ENCODE measurements around the gene ODF4.

DNA sequence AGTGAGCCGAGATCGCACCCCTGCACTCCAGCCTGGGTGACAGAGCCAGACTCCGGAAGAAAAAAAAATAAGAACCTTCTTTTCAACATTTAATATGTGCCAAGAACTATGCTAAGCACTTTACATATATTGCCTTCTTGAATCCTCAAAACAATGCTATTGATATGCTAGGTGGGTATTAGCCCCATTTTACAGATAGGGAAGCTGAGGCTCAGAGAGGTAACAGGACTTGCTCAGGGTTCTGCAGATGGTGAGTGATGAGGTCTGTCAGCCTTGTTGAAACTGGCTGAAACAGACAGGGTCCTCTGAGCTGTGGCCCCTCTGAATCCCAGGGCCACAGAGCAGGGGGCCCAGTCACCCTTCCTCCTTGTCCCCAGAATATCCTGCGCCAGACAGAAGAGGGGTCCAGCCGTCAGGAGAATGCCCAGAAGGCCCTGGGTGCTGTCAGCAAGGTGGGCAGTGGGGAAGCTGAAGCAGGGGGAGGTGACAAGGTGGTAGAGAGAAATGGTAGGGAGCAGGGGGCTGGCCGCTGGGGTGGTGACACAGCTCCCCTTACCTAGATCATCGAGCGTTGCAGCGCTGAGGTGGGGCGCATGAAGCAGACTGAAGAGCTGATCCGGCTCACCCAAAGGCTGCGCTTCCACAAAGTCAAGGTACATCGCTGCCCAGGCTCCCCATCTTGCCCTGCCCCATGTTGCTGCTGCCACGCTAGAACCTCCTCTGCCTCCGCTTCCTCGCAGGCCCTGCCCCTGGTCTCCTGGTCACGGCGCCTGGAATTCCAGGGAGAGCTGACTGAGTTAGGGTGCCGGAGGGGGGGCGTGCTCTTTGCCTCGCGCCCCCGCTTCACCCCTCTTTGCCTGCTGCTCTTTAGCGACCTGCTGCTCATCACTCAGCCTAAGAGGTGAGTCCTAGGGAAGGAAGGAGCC is 21.4 kb upstream of the ODF4 start:
- TF ChIP-seq, protein P1, sequence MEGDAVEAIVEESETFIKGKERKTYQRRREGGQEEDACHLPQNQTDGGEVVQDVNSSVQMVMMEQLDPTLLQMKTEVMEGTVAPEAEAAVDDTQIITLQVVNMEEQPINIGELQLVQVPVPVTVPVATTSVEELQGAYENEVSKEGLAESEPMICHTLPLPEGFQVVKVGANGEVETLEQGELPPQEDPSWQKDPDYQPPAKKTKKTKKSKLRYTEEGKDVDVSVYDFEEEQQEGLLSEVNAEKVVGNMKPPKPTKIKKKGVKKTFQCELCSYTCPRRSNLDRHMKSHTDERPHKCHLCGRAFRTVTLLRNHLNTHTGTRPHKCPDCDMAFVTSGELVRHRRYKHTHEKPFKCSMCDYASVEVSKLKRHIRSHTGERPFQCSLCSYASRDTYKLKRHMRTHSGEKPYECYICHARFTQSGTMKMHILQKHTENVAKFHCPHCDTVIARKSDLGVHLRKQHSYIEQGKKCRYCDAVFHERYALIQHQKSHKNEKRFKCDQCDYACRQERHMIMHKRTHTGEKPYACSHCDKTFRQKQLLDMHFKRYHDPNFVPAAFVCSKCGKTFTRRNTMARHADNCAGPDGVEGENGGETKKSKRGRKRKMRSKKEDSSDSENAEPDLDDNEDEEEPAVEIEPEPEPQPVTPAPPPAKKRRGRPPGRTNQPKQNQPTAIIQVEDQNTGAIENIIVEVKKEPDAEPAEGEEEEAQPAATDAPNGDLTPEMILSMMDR (IDR thresholded peaks at IDR 0.05): no peak
- no peak for TF ChIP-seq ZFX (IDR thresholded peaks at IDR 0.05; ENCODE audit: borderline replicate concordance)

Data from 22Rv1 (cell line).